Smooth muscle cell of the pulmonary artery (primary cell): Measurements from ENCODE around the gene PRSS38. TPM values are rescaled to one million over a fixed set of nuclear protein-coding genes. Genes with fewer than 3 reads are reported as not detected.

Experiments
- total RNA-seq: library from RNA; depleted of rRNA; stranded (reverse); fragments of >200 nt; gene quantifications from 2 replicates; pipeline ENCODE4 v1.2.3, GENCODE V29; 2014

PRSS38 gene
- not detected in 2 replicates for total RNA-seq

DNA sequence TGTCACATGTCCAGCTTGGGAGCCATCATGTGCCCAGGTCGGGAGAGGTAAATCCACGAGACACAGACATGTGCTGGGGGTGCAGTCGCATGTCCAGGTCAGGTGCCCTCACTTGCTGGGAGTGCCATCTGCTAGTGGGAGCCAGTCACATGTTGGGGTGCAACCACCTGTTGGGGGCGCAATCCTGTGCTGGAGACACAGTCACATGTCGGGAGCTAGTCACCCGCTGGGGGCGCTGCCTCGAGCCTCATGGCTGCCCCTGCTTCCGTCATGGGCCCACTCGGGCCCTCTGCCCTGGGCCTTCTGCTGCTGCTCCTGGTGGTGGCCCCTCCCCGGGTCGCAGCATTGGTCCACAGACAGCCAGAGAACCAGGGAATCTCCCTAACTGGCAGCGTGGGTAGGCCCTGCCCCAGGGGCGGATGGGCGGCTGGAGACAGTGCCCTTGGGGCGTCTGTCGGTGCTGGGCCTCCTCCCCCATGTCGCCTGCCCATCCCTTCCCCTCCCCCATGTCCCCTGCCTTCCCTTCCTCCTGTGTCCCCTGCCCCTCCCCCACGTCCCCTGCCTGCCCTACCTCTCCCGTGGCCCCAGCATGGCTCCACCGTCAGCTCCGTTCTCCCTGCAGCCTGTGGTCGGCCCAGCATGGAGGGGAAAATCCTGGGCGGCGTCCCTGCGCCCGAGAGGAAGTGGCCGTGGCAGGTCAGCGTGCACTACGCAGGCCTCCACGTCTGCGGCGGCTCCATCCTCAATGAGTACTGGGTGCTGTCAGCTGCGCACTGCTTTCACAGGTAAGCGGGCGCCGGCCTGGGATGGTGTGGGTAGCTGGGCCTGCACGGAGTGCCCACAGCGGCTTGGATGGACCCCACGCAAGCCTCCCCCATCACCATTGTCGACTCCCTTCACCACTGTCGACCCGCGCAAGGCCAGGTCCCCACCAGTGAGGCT is at the start of gene PRSS38:
Gene PRSS38, plus strand, starts transcription at position 208 of the 942 bp plus-strand sequence. Its CDS starts 42 bp downstream, at position 250.

Other genes starting within 250 kb of the PRSS38 start
- 30.5 and 36.7 TPM in 2 replicates for gene JMJD4, start 80.4 kb upstream of the PRSS38 start, total RNA-seq
- gene SNAP47, start 80.2 kb upstream of the PRSS38 start, total RNA-seq, result 40.0 and 44.0 TPM in 2 replicates
- 0.59 and 1.3 TPM in 2 replicates for gene WNT9A, start 132.3 kb downstream of the PRSS38 start, total RNA-seq
- not detected in 2 replicates for gene WNT3A, start 191.3 kb downstream of the PRSS38 start, total RNA-seq